SK-N-SH (cell line): ENCODE measurements around the gene WFDC13.

Experiments used
- RAD21 ChIP-seq: IDR thresholded peaks from 2 replicates; pipeline ENCODE4 v1.6.1; 2012; ENCODE audit warnings: mild to moderate bottlenecking, low read length
- TEAD4 ChIP-seq: IDR thresholded peaks from 2 replicates; pipeline ENCODE4 v1.4.0; 2012; ENCODE audit warnings: mild to moderate bottlenecking, borderline replicate concordance; ENCODE audit not compliant: insufficient read depth
- TF ChIP-seq, protein P1 (sequence below): fragments of 200-600 bp; sonication (generic); IDR thresholded peaks from 2 replicates; pipeline ENCODE4 v1.6.1; 2017; ENCODE audit warnings: antibody characterized with exemption, mild to moderate bottlenecking, moderate library complexity

DNA sequence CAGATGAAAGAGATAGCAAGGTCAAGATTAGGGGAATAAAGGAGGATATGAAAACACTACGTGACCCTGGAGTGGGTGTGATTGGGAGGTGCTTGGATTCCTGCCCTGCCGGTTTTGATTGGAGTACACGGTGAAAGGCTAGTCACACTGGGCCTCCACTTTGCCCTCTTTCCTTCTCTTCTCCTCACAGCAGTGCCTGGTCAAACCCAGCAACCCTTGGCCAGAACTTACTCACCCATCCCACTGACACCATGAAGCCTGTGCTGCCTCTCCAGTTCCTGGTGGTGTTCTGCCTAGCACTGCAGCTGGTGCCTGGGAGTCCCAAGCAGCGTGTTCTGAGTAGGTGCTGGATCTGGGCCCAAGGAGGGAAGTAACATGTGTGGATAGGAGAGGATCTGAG, at the start of gene WFDC13:
- no peak for TF ChIP-seq TEAD4
- TF ChIP-seq RAD21 = no peak
- TF ChIP-seq, protein P1, sequence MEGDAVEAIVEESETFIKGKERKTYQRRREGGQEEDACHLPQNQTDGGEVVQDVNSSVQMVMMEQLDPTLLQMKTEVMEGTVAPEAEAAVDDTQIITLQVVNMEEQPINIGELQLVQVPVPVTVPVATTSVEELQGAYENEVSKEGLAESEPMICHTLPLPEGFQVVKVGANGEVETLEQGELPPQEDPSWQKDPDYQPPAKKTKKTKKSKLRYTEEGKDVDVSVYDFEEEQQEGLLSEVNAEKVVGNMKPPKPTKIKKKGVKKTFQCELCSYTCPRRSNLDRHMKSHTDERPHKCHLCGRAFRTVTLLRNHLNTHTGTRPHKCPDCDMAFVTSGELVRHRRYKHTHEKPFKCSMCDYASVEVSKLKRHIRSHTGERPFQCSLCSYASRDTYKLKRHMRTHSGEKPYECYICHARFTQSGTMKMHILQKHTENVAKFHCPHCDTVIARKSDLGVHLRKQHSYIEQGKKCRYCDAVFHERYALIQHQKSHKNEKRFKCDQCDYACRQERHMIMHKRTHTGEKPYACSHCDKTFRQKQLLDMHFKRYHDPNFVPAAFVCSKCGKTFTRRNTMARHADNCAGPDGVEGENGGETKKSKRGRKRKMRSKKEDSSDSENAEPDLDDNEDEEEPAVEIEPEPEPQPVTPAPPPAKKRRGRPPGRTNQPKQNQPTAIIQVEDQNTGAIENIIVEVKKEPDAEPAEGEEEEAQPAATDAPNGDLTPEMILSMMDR = no peak
